Ishikawa (cell line): Measurements from ENCODE around the gene FABP7.

ENCODE experiments used
- CEBPB ChIP-seq: IDR thresholded peaks from 2 replicates; pipeline ENCODE4 v1.6.1; 2012
- CREB1 ChIP-seq: IDR thresholded peaks from 2 replicates; pipeline ENCODE4 v1.6.1; 2012; ENCODE audit warnings: low read depth
- EGR1 ChIP-seq: IDR thresholded peaks from 2 replicates; pipeline ENCODE4 v1.6.1; 2012
- EP300 ChIP-seq: IDR thresholded peaks from 2 replicates; pipeline ENCODE4 v1.6.1; 2012; ENCODE audit warnings: borderline replicate concordance
- FOXM1 ChIP-seq: IDR thresholded peaks from 2 replicates; pipeline ENCODE4 v1.6.1; 2012; ENCODE audit warnings: low read depth, borderline replicate concordance
- NFIC ChIP-seq: IDR thresholded peaks from 2 replicates; pipeline ENCODE4 v1.6.1; 2012
- RAD21 ChIP-seq: IDR thresholded peaks from 2 replicates; pipeline ENCODE4 v1.6.1; 2012; ENCODE audit warnings: low read depth
- TAF1 ChIP-seq: IDR thresholded peaks from 2 replicates; pipeline ENCODE4 v1.6.1; 2012; ENCODE audit warnings: low read depth, mild to moderate bottlenecking
- TCF12 ChIP-seq: IDR thresholded peaks from 2 replicates; pipeline ENCODE4 v1.6.1; 2012; ENCODE audit warnings: low read depth
- TEAD4 ChIP-seq: IDR thresholded peaks from 2 replicates; pipeline ENCODE4 v1.6.1; 2012
- YY1 ChIP-seq: IDR thresholded peaks from 2 replicates; pipeline ENCODE4 v1.6.1; 2012; ENCODE audit warnings: low read depth
- ZBTB7A ChIP-seq: IDR thresholded peaks from 2 replicates; pipeline ENCODE4 v1.6.1; 2012; ENCODE audit warnings: low read depth
- TF ChIP-seq, protein P1 (sequence below): IDR thresholded peaks from 2 replicates; pipeline ENCODE4 v1.6.1; 2012
- TF ChIP-seq, protein P2 (sequence below): IDR thresholded peaks from 2 replicates; pipeline ENCODE4 v1.6.1; 2012
- TF ChIP-seq, protein P3 (sequence below): IDR thresholded peaks from 2 replicates; pipeline ENCODE4 v1.6.1; 2012; ENCODE audit warnings: low read depth, mild to moderate bottlenecking

FABP7 gene

DNA sequence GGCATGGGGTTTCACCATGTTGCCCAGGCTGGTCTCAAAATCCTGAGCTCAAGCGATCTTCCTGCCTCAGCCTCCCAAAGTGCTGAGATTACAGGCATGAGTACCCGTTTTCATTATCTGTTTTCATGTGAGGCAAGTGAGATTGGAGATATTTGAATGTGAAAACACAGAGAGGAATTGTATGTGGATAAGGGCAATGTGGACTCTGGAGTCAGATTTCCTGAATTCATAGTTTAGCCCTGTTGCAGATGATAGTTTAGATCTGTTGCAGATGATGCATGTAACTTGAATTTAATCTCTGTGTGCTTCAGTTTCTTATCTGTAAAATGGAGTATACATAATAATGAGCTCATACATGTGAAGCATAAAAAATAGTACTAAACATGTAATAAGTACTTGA is 13.2 kb downstream of the FABP7 start:
- no peak for TF ChIP-seq YY1
- TF ChIP-seq CREB1, result no peak
- TF ChIP-seq NFIC, result no peak
- no peak for TF ChIP-seq TAF1
- TF ChIP-seq, protein P1, sequence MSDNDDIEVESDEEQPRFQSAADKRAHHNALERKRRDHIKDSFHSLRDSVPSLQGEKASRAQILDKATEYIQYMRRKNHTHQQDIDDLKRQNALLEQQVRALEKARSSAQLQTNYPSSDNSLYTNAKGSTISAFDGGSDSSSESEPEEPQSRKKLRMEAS, result no peak
- TF ChIP-seq EP300, result no peak
- no peak for TF ChIP-seq TEAD4
- TF ChIP-seq, protein P2, sequence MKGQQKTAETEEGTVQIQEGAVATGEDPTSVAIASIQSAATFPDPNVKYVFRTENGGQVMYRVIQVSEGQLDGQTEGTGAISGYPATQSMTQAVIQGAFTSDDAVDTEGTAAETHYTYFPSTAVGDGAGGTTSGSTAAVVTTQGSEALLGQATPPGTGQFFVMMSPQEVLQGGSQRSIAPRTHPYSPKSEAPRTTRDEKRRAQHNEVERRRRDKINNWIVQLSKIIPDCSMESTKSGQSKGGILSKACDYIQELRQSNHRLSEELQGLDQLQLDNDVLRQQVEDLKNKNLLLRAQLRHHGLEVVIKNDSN, result no peak
- TF ChIP-seq EGR1, result no peak
- TF ChIP-seq FOXM1, result no peak
- TF ChIP-seq TCF12, result no peak
- no peak for TF ChIP-seq RAD21
- TF ChIP-seq, protein P3, sequence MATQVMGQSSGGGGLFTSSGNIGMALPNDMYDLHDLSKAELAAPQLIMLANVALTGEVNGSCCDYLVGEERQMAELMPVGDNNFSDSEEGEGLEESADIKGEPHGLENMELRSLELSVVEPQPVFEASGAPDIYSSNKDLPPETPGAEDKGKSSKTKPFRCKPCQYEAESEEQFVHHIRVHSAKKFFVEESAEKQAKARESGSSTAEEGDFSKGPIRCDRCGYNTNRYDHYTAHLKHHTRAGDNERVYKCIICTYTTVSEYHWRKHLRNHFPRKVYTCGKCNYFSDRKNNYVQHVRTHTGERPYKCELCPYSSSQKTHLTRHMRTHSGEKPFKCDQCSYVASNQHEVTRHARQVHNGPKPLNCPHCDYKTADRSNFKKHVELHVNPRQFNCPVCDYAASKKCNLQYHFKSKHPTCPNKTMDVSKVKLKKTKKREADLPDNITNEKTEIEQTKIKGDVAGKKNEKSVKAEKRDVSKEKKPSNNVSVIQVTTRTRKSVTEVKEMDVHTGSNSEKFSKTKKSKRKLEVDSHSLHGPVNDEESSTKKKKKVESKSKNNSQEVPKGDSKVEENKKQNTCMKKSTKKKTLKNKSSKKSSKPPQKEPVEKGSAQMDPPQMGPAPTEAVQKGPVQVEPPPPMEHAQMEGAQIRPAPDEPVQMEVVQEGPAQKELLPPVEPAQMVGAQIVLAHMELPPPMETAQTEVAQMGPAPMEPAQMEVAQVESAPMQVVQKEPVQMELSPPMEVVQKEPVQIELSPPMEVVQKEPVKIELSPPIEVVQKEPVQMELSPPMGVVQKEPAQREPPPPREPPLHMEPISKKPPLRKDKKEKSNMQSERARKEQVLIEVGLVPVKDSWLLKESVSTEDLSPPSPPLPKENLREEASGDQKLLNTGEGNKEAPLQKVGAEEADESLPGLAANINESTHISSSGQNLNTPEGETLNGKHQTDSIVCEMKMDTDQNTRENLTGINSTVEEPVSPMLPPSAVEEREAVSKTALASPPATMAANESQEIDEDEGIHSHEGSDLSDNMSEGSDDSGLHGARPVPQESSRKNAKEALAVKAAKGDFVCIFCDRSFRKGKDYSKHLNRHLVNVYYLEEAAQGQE, result no peak
- TF ChIP-seq ZBTB7A, result no peak

DNA sequence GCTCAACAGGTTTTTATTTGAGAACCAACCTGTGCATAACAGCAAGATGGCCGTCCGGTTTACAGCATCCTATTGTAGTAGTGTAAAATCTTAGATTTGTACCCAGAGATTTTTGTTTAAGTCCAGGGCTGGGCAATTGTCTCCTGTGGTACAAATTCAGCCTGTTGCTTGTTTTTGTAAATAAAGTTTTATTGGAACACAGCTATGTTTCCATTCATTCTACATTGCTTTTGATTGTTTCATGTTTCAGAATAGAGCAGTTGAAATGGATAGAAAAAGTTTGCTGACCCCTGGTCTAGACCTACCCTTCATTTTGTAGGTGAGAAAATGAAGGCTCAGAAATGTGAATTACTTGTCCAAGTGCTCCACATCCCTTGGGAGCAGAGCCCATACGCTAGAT is 18.0 kb downstream of the FABP7 start:
- TF ChIP-seq YY1 (no peak), TEAD4 (no peak), EP300 (no peak), NFIC (no peak), EGR1 (no peak), TAF1 (no peak), ZBTB7A (no peak), CREB1 (no peak), FOXM1 (no peak), RAD21 (no peak)
- TF ChIP-seq, protein P3, result no peak

DNA sequence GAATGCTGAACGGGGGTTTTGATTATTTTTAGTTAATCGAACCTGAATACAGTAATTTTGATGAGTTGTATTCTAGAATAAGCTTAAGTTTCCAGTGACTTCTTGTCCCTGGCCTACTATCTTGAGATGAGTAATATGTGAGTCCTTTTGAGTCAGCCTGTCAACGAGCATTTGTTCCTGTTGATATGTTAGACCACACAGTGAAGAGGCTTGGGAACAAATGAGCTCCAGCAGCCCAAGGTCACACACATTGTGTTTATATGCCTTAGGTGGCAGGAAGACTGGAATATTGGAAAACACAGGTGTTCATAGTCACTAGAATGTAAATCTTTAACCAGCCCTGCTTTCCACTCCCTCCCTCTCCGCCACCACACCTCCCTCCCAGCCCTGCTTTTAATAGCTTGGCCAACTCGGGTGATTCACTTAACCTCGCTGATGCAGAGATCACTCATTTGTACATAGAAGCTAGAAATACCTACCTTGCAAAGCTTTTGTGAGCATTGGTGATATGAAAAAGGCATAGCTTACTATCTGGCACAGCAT is 18.7 kb downstream of the FABP7 start:
- TF ChIP-seq, protein P3, result no peak
- TF ChIP-seq CEBPB (no peak), TAF1 (no peak)
- TF ChIP-seq, protein P2, result no peak
- TF ChIP-seq, protein P1, result no peak

DNA sequence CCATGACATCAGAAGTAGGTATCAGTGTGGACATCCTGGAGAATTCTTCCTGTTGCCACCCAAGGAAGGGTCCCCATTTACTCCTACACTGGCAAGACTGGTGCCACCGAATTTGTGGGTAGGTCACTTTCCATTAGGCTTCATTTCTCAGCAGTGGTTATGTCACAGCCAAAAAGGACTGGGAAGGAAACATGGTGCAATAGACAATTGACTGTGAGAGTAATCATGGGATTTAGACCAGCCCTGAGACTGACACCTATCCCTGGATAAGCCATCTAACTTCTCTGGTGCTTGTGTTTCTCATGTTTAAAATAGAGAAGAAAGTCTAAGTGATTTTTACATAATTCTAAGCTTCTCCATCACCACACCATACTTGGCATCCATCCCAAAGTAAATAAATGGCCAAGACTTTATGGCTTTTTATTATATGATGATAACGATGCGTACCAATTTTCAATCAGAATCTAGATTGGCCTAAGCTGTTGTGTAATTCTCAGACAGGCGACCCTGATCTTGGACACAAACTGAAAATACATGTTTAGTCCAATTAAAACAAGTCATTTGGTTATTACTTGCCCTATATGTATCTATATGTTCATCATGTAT is 19.7 kb downstream of the FABP7 start:
- TF ChIP-seq, protein P2, result no peak
- TF ChIP-seq EP300 (no peak), RAD21 (no peak), NFIC (no peak), YY1 (no peak), CEBPB (no peak), TCF12 (no peak), CREB1 (no peak), TAF1 (no peak), TEAD4 (no peak)
- TF ChIP-seq, protein P3, result no peak
- TF ChIP-seq, protein P1, result no peak
